Mucosa of stomach (tissue), 1 donor: ENCODE results near the gene GRK1.

ENCODE experiments used
- H3K27me3 ChIP-seq: one replicate; pipeline ENCODE4 v1.7.0; 2013; ENCODE audit warnings: mild to moderate bottlenecking, low read length; ENCODE audit not compliant: control insufficient read depth, insufficient read depth
- H3K36me3 ChIP-seq: one replicate; pipeline ENCODE4 v1.7.0; 2013; ENCODE audit warnings: low read length; ENCODE audit not compliant: control insufficient read depth, insufficient read depth
- H3K4me1 ChIP-seq: one replicate; pipeline ENCODE4 v1.7.0; 2013; ENCODE audit warnings: mild to moderate bottlenecking, low read length; ENCODE audit not compliant: control insufficient read depth, insufficient read depth
- H3K4me3 ChIP-seq: one replicate; pipeline ENCODE4 v1.7.0; 2013; ENCODE audit warnings: low read length
- H3K9ac ChIP-seq: one replicate; pipeline ENCODE4 v1.7.0; 2013; ENCODE audit warnings: mild to moderate bottlenecking, low read length, moderate library complexity
- H3K9me3 ChIP-seq: one replicate; pipeline ENCODE4 v1.7.0; 2013; ENCODE audit warnings: mild to moderate bottlenecking, low read length, moderate library complexity; ENCODE audit not compliant: control insufficient read depth
- donor health status: Pancreatic carcinoma.

Gene GRK1

DNA sequence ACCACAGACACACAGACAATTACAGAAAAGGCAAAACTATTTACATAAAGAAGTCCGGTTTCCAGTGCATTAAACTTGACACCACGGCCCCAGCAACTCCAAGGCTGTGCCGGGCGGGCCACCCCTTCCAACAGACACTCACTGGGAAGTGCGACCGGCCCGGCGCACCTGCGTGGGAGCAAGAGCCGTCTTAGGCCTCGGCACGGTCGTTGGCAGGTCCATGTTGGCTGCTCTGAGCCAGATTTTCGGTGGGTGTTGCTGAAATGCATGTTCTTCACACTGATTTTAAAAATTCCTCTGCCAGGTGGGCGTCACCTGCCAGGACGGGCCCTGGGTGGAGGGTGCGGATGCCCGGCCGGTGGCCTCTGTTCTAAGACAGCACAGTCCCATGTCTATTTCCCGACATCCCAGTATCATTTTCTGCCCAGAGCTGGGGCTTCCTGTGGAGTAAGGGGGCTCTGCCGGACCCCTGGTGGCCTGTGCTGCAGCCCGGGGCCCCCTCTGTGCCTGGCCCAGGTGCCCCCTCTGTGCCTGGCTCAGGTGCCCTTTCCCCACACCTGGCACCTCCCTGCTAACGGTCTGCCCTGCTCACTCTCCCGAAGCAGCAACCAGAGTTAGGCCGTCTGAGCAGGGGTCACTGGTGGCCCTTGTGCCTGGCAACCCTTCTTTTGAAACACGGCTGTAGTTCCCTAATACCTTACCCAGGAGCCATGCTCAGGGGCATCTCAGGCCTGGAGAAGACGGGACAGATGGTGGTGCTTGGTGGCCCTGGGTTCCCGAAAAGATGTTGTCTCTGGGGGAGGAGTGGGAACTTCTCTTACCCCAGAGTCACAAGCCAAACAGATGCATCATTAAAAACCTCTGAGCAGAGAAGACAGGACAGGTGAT is 101.2 kb downstream of the GRK1 start:
- Histone ChIP-seq H3K4me3 (no peak overlapping the region), H3K9ac (no peak overlapping the region), H3K4me1 (no peaks in the 10 kb centered on the region), H3K27me3 (no peaks in the 10 kb centered on the region), H3K36me3 (no peaks in the 10 kb centered on the region), H3K9me3 (no peaks in the 10 kb centered on the region)

GRCh38 chr13:113769106-113769505 is 102.1 kb downstream of the GRK1 start:
- Histone ChIP-seq H3K4me1 (no peaks in the 10 kb centered on the region), H3K9ac (no peak overlapping the region), H3K36me3 (no peaks in the 10 kb centered on the region), H3K9me3 (no peaks in the 10 kb centered on the region), H3K27me3 (no peaks in the 10 kb centered on the region), H3K4me3 (no peak overlapping the region)

GRCh38 chr13:113769881-113770280 is 102.9 kb downstream of the GRK1 start:
- no peaks in the 10 kb centered on the region for H3K4me1 ChIP-seq
- H3K4me3 ChIP-seq: no peak overlapping the region
- H3K27me3 ChIP-seq: no peaks in the 10 kb centered on the region
- no peaks in the 10 kb centered on the region for H3K9me3 ChIP-seq
- H3K9ac ChIP-seq: no peak overlapping the region
- H3K36me3 ChIP-seq: no peaks in the 10 kb centered on the region

- Histone ChIP-seq H3K9ac (no peak overlapping the region), H3K27me3 (no peaks in the 10 kb centered on the region), H3K4me1 (no peaks in the 10 kb centered on the region), H3K9me3 (no peaks in the 10 kb centered on the region), H3K4me3 (no peak overlapping the region), H3K36me3 (no peaks in the 10 kb centered on the region)
Measured at GRCh38 chr13:113770441-113770840, 103.4 kb downstream of the GRK1 start.

- no peak overlapping the region for H3K9ac ChIP-seq
- H3K4me1 ChIP-seq: no peaks in the 10 kb centered on the region
- no peaks in the 10 kb centered on the region for H3K9me3 ChIP-seq
- H3K4me3 ChIP-seq: no peak overlapping the region
- no peaks in the 10 kb centered on the region for H3K36me3 ChIP-seq
- peaks cover under 1% of the 10 kb centered on the region for H3K27me3 ChIP-seq
Measured at GRCh38 chr13:113770937-113771336, 103.9 kb downstream of the GRK1 start.

DNA sequence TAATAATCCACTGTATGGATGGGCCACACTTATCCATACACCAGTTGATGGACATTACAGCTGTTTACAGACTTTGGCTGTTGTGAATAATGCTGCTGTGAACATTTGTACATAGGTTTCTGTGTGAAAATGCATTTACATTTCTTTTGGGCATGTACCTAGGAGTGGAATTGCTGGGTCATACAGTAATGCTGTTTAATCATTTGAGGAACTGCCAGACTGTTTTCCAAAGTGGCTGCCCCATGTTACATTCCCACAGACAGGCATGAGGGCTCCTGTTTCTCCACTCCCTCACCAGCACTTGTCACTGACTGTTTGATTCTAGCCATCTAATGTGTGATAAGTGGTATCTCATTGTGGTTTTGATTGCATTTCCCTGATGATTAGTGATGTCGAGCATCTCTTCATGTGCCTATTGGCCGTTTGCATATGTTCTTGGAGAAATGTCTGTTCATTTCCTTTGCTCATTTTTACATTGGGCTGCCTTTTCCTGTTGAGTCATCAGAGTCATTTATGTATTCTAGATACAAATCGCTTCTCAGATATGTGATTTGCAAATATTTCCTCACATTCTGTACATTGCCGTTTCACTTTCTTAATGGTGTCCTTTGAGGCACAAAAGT is 104.8 kb downstream of the GRK1 start:
- peaks cover 9% of the 10 kb centered on the region for H3K27me3 ChIP-seq
- H3K9me3 ChIP-seq: no peaks in the 10 kb centered on the region
- no peak overlapping the region for H3K9ac ChIP-seq
- no peaks in the 10 kb centered on the region for H3K36me3 ChIP-seq
- H3K4me1 ChIP-seq: no peaks in the 10 kb centered on the region
- H3K4me3 ChIP-seq: no peak overlapping the region

DNA sequence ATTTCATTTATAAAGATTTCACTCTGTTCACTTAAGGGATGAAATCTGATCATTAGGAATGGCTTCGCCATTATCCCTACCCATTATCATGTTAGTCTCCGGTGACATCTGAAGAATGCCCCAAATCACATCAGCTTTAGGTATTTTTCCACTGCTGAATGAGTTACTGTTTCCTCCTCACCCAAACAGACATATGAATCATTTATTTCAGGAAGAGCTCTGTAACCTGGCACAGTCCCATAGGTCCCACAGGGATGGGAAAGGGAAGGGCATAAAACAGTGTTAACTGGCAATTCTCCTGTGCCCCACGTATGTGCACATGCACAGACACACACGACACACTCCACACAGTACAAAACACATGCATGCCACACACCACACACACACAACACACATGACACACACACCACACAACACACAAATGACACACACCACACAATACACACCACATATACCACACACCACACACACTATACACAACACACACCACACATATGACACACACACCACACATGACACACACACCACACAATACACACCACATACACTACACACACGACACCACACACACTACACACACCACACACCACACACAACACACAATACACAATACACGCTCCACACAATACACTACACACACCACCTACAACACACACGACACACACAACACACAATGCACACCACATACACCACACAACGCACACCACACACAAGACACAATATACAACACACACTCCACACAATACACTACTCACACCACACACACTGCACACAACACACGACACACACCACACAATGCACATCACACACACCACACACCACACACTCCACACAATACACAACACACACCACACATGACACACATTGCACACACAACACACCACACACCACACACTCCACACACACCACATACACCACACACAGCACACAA is 107.4 kb downstream of the GRK1 start:
- Histone ChIP-seq H3K9me3 (no peaks in the 10 kb centered on the region), H3K36me3 (no peaks in the 10 kb centered on the region), H3K4me3 (no peak overlapping the region), H3K4me1 (no peaks in the 10 kb centered on the region), H3K27me3 (peaks cover 17% of the 10 kb centered on the region), H3K9ac (no peak overlapping the region)

- H3K4me3 ChIP-seq: no peak overlapping the region
- H3K27me3 ChIP-seq: peaks cover 17% of the 10 kb centered on the region
- no peaks in the 10 kb centered on the region for H3K9me3 ChIP-seq
- no peaks in the 10 kb centered on the region for H3K36me3 ChIP-seq
- H3K4me1 ChIP-seq: no peaks in the 10 kb centered on the region
- no peak overlapping the region for H3K9ac ChIP-seq
Measured at GRCh38 chr13:113775451-113776145, 108.6 kb downstream of the GRK1 start.

DNA sequence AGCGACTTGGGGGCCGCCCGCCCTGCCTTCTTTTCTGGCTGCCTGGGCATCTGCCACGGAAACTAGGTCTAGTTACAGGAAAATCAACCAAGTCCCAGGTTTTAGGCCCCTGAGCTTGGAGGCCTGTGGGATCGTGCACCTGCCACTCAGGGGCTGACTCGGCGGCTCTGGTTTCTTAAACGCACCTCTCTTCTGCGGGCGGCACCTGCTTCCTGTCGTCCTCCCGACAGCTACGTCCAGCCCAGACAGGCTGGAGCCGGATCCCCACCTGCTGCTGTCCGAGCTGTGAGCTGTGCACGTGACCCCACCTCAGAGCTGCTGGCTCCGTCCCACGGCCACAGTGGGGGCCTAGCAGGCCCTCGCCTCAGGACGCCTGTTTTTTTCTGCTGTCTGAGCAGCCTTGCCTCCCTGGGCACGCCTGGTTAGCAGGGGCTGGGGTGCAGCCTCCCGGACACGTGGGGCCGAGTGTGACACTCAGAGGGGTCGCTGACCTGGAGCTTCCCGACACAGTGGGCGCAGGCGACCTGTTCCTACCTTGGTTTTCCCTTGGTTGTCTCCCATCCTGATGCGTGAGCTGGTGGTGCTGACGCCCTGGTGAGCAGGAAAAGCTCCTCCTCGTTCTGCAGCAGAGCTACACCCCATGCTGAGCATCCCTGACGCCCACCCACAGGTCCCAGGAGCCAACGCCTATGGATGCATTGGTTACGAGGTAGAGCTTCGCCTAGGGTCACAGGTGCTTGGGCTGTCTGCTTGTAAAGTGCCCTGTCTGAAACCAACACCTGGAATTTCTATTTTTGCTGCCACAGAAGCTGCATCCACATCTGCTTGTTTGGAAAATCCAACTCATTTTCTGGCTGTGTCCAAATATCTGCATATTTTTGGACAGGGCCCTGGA is 109.5 kb downstream of the GRK1 start:
- Histone ChIP-seq H3K9ac (no peak overlapping the region), H3K4me3 (no peak overlapping the region), H3K36me3 (no peaks in the 10 kb centered on the region), H3K9me3 (no peaks in the 10 kb centered on the region), H3K4me1 (no peaks in the 10 kb centered on the region), H3K27me3 (peaks cover 17% of the 10 kb centered on the region)

DNA sequence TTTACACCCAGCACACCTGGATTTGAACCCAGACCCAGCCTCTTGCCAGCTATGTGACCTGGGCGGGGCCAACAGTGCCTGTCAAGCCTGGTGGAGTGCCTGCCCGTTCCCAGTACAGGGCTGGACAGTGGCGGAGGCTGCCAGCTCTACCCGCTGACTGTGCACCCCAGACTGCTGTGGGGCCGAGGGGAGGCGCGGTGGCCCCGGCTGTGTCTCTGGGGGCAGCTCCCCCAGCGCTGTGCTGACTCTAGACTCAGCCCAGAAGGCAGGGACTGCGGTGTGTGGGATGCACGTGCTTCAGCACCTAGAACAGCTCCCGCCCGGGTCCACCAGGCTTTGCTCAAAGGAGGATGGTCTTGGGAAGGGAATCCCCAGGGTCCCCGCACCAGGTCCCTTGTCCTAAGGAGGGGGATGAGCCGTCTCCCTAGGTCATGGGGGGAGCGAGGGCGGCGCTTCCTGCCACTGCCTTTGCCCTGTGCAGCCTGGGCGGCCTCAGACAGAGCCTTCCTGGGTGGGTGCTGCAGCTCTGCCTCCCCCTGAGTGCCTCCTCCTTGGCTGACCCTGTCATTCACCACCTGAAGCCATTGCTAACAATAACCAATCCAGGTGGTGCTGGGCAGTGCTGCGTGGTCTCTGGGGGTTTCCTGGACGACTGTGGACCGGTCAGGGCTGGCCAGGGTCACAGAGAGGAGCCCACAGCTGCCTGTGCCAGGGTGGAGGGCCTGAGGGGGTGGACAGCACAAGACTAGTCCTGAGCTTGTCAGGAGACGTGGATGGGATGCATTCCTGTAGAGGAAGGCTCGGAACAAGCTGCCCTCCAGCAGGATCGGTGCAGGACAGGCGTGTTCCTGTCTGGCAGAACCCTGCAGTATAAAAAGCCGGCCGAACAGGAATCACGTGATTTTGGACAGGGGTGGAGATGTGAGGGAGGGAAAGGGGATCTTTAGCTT is 110.6 kb downstream of the GRK1 start:
- no peaks in the 10 kb centered on the region for H3K36me3 ChIP-seq
- peaks cover 17% of the 10 kb centered on the region for H3K27me3 ChIP-seq
- no peaks in the 10 kb centered on the region for H3K9me3 ChIP-seq
- no peak overlapping the region for H3K4me3 ChIP-seq
- no peaks in the 10 kb centered on the region for H3K4me1 ChIP-seq
- H3K9ac ChIP-seq: no peak overlapping the region
